Epithelial cell of prostate (primary cell): ENCODE results near the gene CHMP6.
A peak's percentile ranks its signal among the peaks of the same experiment; 100 is the strongest.

ENCODE experiments used
- DNase-seq: peaks from one replicate; pipeline ENCODE4 v3.0.0-alpha.2; 2011; ENCODE audit warnings: low read depth, low spot score
- H3K27ac ChIP-seq: fragments of 450-650 bp; 2 replicates; pipeline ENCODE4 v1.5.1; 2017; ENCODE audit warnings: mild to moderate bottlenecking

The CHMP6 gene

DNA sequence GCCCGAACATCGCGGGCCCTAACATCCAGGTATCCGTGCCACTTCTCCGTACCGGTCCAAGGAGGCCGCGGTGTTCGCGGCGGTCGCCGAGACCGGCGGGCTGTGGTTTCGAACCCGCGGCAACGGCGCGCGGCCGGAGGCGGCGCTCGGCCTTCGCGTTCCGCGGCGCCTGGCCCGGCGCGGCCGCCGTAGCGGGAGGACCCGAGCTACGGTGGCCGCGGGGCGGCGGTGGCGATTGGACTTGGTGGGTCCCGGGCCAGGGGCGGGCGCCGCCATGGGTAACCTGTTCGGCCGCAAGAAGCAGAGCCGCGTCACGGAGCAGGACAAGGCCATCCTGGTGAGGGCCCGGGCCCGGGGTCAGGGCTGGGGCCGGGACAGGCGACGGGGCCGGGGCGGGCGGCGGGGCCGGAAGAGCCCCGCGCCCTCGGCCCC, at the start of gene CHMP6:
CHMP6 (plus strand) TSS at position 197 of the 432 bp plus-strand sequence; CDS start at position 275, 78 bp downstream.
- peak within 1 kb of the TSS; percentile 11 for H3K27ac ChIP-seq

DNA sequence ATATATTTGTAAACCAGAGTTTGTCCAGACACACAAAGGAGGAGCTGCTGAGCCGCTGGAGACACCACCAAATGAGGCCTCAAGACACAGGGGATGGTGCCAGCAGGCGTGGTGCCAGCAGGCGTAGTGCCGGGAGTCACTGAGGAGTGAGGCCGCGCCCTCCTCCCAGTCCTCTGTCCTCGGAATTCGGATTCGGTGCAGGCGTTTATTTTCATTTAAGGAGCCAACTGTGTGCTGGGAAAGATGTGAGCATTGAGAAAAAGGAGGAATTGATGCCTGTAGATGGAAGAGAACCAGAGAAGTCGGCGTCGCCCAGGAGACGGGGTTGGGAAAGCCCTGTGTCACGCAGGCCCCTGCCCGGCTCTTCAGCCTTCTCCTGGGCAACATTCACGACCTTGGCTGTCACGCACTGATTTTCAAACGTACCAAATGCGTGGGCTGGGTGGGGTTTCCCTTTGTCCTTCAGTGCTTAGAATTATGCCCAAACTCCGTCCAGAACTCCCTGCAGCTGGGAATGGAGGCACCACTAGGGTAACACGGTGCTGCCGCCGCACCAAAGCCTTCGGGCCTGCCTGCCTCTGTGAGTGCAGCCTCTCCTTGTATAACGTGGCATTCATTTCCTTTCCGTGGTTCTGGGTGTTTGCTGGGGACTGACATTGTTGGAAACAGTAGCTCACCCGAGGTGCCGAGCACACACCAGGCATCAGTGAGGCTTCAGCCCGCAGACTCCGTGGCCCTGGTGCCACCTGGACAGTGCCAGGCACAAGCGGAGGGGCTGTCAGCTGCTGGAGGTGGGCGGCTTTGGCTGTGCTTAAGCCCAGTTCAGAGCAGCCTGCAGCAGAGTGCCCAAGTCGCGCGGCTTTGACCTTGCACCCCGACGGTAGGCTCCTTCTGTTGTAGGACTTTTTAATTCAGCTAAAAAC, 49.0 kb upstream of the CHMP6 start:
- DNase-seq, result no peak

More for the DNA sequence above, at the start of gene CHMP6:
- DNase-seq, result no peak

GRCh38 chr17:80943346-80944145, 48.1 kb upstream of the CHMP6 start:
- no peak for DNase-seq
- H3K27ac ChIP-seq, result no peak overlapping the region

More for the DNA sequence above, 49.0 kb upstream of the CHMP6 start:
- H3K27ac ChIP-seq, result no peak overlapping the region

DNA sequence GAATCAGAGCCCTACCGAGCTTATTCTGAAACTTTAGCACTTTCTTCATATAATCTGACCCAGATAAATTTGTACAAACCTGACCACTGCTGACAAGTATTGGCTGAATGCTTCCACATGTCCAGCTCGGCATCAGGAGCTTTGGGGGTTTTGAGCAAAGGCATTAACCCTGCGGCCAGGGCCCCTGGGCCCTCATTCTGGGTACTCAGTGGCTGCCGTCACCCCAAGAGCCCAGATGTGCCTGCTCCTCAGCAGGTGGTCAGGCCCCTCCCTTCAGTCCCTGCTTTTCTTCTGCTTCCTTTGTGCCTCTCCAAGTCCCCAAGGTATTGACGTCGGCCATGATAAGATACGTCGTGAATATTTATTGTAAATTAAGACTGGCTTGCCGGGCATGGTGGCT, 47.3 kb upstream of the CHMP6 start:
- DNase-seq, result no peak
- H3K27ac ChIP-seq, result no peak overlapping the region

- H3K27ac ChIP-seq, result no peak overlapping the region
- DNase-seq, result no peak
These were observed 45.9 kb upstream of the CHMP6 start for GRCh38 chr17:80945736-80946135.

GRCh38 chr17:80946449-80946848, 45.2 kb upstream of the CHMP6 start:
- H3K27ac ChIP-seq, result no peak overlapping the region
- DNase-seq, result no peak

DNA sequence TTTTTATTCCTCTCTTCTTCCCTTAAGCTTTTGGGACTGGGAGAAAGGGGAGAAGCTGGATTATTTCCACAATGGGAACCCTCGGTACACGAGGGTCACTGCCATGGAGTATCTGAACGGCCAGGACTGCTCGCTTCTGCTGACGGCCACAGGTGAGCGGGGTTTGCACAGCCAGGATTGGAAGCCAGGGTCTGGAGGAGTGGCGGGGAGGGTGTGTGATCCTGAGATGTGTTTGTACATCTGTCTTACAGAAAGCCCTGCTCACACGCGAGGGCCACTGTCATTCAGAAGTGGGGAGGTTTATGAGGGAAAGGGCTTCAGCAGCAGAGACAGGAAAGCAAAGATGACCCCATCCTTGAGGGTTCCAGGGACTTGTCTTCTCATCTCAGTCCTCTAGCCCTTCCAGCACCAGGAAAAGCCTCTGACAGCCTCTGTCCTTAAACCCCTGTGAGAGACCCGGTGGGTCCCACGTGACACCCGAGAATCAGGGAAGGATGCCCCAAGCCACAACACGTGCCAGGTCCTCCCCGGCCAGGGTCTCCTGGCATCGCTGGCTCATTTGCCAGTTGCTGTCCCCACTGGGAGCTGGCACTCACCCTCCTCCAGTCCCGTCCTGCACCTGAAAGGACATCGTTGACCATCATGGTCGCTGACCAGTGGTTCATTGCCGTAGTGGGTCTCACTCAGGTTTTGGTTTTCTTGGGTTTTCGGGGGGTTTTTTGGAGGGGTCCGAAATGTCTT, 44.3 kb upstream of the CHMP6 start:
- no peak for DNase-seq
- no peak overlapping the region for H3K27ac ChIP-seq

- H3K27ac ChIP-seq, result no peak overlapping the region
- no peak for DNase-seq
These were observed 43.3 kb upstream of the CHMP6 start for GRCh38 chr17:80948019-80948975.

DNA sequence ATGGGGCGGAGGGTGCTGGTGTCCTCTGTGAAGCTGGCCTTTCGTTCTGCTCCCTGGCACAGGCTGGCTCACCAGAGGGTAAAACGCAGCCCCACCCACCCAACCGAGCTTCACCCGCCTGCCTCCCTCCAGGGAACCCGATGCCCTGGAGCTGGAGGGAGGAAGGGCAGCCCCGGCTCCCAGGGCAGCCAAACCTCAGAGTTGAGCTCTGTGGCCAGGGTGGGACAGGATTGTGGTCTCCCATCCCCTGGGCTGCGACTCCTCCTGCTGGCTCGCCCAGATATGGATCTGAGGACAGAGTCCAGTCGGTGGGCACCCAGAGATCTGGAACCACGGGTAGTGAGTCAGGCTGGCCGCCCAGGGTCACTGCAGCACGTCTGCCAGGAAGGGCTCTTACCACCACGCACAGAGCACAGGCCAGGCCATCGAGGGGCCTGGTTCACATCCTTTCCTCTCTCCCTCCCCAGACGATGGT, 42.6 kb upstream of the CHMP6 start:
- DNase-seq, result no peak
- no peak overlapping the region for H3K27ac ChIP-seq

- DNase-seq, result no peak
- H3K27ac ChIP-seq, result no peak overlapping the region
These were observed 41.9 kb upstream of the CHMP6 start for GRCh38 chr17:80949451-80950421.

GRCh38 chr17:80950466-80951120, 41.0 kb upstream of the CHMP6 start:
- no peak for DNase-seq
- H3K27ac ChIP-seq, result no peak overlapping the region

- H3K27ac ChIP-seq, result no peak overlapping the region
- no peak for DNase-seq
These were observed 40.2 kb upstream of the CHMP6 start for GRCh38 chr17:80951121-80952090.

DNA sequence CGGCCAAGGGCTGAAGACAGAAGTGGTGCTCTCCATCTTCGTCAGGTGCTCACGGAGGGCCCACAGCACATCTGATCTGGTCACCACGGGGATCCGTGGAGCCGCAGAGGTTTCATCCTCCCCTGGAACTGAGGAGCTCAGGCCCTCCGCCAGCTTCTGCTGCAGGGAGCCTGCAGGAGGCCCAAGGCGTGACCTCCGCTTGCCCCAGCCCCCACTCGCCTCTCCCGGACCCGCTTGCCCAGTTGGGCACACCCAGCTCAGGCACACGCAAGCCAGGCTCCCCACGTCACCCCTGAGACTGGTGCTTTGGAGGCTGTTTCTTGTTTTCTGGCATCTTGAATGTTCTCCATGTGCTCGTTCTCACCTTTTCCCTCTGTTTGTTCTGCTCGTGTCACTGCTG, 39.4 kb upstream of the CHMP6 start:
- H3K27ac ChIP-seq, result no peak overlapping the region
- no peak for DNase-seq

DNA sequence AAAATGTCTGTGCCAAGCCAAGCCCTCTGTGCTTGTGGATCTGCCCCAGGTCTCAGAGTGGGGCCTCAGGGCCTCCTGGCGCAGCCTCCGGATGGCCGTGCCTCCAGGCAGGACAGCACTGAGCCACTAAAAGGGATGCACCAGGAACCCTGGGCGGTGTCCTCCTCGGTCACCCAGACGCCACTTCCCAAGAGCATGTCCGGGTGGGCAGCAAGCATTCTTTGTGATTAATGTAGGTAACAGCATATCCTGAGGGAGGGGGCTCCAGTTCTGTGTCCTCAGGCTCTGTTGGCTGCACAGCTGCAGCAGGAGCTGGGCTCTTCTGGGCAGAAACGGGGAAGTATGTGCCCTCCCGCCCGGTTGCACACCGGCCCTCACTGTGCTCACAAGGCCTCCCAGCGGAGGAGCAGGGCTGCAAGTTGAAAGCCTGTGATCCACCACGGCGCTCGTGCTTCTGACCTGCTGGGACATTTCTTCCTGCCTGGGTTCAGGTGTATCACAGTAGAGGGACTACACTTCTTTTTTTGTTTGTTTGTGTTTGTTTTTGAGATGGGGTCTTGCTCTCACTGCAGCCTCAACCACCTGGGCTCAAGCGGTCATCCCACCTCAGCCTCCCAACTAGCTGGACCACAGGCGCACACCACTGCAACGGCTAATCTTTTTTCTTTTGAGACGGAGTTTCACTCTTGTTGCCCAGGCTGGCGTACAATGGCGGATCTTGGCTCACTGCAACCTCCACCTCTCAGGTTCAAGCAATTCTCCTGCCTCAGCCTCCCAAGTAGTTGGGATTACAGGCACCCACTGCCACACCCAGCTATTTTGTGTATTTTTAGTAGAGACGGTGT, 37.9 kb upstream of the CHMP6 start:
- no peak overlapping the region for H3K27ac ChIP-seq
- no peak for DNase-seq

- no peak for DNase-seq
- no peak overlapping the region for H3K27ac ChIP-seq
These were observed 36.6 kb upstream of the CHMP6 start for GRCh38 chr17:80955078-80955477.
